Nephron progenitor cell (in vitro differentiated cells): Measurements from ENCODE around the gene MFSD2A.
"Not testable (repeated sequence)": the region's sequence is repeated elsewhere in the genome, so short reads cannot be mapped to it uniquely, and the experiment has no call there.

Experiments
- DNase-seq: peaks from one replicate; pipeline ENCODE4 v3.0.0; 2021
- H3K27ac Mint-ChIP-seq: 2 replicates; pipeline ENCODE4 v1.8.0; 2021; ENCODE audit warnings: mild to moderate bottlenecking, moderate library complexity, mixed read lengths
- H3K27me3 Mint-ChIP-seq: 2 replicates; pipeline ENCODE4 v1.8.0; 2021; ENCODE audit warnings: mild to moderate bottlenecking, low read depth, mixed read lengths; ENCODE audit not compliant: poor library complexity
- H3K36me3 Mint-ChIP-seq: 2 replicates; pipeline ENCODE4 v1.8.0; 2021; ENCODE audit warnings: low read depth, mixed read lengths
- H3K4me1 Mint-ChIP-seq: 2 replicates; pipeline ENCODE4 v1.8.0; 2021; ENCODE audit warnings: mixed read lengths
- H3K4me3 Mint-ChIP-seq: 2 replicates; pipeline ENCODE4 v1.8.0; 2021; ENCODE audit warnings: mild to moderate bottlenecking, moderate library complexity, mixed read lengths
- H3K9me3 Mint-ChIP-seq: 2 replicates; pipeline ENCODE4 v1.8.0; 2021; ENCODE audit warnings: mild to moderate bottlenecking, moderate library complexity, mixed read lengths
- CTCF ChIP-seq: fragments of 200-600 bp; sonication (generic); IDR thresholded peaks from 2 replicates; pipeline ENCODE4 v1.5.0; 2021; ENCODE audit warnings: antibody characterized with exemption

The MFSD2A gene

DNA sequence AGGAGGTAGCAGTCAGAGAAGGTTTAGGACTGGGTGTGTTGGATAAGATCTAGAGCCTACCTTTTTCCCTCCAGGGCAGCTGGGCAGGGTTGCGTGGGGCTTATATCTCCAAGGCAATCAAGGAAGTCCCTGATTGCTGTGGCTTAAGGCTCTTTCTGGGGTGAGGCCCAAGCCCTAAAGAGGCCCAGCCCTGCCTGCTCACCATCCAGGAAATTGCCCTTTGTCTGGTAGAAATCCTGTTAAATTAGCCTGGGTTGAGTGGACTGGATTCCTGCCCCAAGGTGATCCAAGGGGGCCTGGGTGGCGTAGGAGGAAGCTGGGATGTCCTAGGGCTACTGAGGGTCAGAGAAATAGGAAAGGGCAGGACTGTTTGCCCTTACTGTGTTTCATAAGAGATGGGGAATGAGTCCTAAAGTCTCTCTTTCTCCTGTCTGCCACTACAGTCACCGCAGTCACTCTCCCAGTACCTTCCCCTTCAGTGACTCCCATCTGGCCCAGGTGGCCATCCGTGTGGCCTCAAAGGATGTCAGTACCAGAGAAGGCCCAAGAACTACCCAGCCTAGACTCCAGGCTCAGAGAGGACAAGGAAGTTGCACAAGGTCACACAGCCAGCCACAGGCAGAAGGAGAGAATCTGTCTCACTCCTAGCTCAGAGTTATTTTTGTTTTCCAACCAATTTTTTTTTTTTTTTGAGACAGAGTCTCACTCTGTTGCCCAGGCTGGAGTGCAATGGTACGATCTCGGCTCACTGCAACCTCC, 25.8 kb downstream of the MFSD2A start:
- DNase-seq = no peak
- no peaks in the 10 kb centered on the region for H3K36me3 Mint-ChIP-seq
- peaks cover 4% of the 10 kb centered on the region for H3K9me3 Mint-ChIP-seq
- H3K27me3 Mint-ChIP-seq = no peaks in the 10 kb centered on the region
- peaks cover 17% of the 10 kb centered on the region for H3K4me1 Mint-ChIP-seq
- H3K27ac Mint-ChIP-seq = peak overlapping the region; percentile 25
- TF ChIP-seq CTCF = no peak
- H3K4me3 Mint-ChIP-seq = no peak overlapping the region

GRCh38 chr1:39981385-39981784, 26.4 kb downstream of the MFSD2A start:
- Mint-ChIP-seq H3K36me3 (no peaks in the 10 kb centered on the region), H3K27ac (no peak overlapping the region), H3K9me3 (peaks cover 4% of the 10 kb centered on the region), H3K4me3 (no peak overlapping the region), H3K4me1 (peaks cover 17% of the 10 kb centered on the region), H3K27me3 (no peaks in the 10 kb centered on the region)
- no peak for DNase-seq
- no peak for TF ChIP-seq CTCF

DNA sequence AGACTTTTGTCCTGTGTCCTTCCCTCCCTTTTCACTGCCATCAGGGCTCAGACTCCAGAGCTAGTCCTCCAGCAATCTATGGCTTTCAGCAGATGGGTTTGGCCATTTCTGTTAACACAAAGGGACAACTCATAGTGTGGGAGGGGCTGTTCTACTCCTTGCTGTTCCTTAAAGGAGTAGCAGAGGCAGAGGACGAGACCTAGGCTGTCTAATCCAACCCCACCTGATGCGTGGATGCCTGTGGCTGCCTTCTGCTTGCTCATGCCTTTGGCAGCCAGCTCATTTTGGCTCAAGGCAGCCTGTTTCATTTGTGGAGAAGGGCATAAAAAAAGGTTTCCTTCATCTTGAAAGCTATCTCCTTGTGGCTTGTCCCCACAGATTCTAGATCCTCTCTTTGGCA, 27.0 kb downstream of the MFSD2A start:
- Mint-ChIP-seq H3K9me3 (peaks cover 4% of the 10 kb centered on the region), H3K27ac (no peak overlapping the region), H3K27me3 (no peaks in the 10 kb centered on the region), H3K4me1 (peaks cover 12% of the 10 kb centered on the region), H3K36me3 (no peaks in the 10 kb centered on the region), H3K4me3 (no peak overlapping the region)
- DNase-seq = no peak
- no peak for TF ChIP-seq CTCF

DNA sequence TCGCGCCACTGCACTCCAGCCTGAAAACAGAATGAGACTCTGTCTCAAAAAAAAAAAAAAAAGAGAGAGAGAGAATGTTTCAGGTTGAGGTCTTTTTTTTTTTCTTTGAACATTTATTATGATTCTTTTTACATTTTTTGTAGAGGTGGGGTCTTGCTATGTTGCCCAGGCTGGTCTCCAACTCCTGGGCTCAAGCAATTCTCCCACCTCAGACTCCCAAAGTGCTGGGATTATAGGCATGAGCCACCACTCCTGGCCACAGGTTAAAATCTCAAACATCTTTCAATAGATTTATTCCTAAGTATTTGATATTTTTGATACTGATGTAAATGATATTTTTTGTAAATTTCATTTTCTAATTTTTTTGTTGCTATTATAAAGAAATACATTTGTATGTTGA, 29.5 kb downstream of the MFSD2A start:
- not testable (repeated sequence) for H3K27ac Mint-ChIP-seq, H3K36me3 Mint-ChIP-seq, H3K4me3 Mint-ChIP-seq, DNase-seq, H3K9me3 Mint-ChIP-seq, H3K27me3 Mint-ChIP-seq
- H3K4me1 Mint-ChIP-seq = peaks cover 10% of the 10 kb centered on the region

DNA sequence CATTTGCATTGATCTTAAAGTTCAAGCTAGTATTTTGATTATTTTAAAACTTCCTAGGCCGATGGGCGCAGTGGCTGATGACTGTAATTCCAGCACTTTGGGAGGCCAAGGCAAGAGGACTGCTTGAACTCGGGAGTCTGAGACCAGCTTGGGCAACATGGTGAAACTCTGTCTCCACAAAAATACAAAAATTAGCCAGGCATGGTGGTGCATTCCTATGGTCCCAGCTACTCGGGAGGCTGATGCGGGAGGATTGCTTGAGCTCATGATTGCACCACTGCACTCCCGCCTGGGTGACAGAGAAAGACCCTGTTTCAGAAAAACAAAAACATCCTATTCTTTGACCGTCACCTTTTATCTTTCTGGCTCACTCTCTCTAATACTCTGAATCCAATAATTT, 30.0 kb downstream of the MFSD2A start:
- peaks cover 3% of the 10 kb centered on the region for H3K27me3 Mint-ChIP-seq
- TF ChIP-seq CTCF = no peak
- no peak overlapping the region for H3K4me3 Mint-ChIP-seq
- peaks cover 10% of the 10 kb centered on the region for H3K4me1 Mint-ChIP-seq
- DNase-seq = no peak
- no peaks in the 10 kb centered on the region for H3K36me3 Mint-ChIP-seq
- H3K27ac Mint-ChIP-seq = peak overlapping the region; percentile 22
- H3K9me3 Mint-ChIP-seq = no peaks in the 10 kb centered on the region

DNA sequence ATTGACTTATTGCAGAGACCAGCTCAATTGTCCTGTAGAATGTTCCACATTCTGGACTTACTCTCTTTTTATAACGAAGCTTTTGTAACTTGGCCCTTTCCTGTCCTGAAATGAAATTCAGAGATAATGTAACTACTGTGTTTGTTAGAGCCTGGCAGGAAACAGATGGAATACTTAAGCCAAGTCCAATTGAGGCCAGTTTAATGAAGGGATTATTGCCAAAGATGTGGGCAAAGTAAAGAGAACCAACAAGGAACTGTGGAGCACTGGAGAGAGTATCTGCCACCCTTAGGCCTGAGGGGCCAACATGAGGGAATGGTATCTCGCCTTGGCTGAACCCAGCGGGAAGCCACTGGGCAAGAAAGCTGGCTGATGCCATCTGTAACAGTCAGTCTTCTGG, 32.9 kb downstream of the MFSD2A start:
- Mint-ChIP-seq H3K9me3 (no peaks in the 10 kb centered on the region), H3K4me1 (peaks cover 6% of the 10 kb centered on the region), H3K27ac (no peak overlapping the region), H3K36me3 (no peaks in the 10 kb centered on the region), H3K4me3 (no peak overlapping the region), H3K27me3 (peaks cover 3% of the 10 kb centered on the region)
- no peak for TF ChIP-seq CTCF
- DNase-seq = no peak
